BLaER1 treated with 17β-estradiol and CSF1 and Interleukin-3, amounts not matched to agents 10 nM and 100 nM (cell line): ENCODE measurements around the gene GADD45A.

Experiments used
- H3K27ac ChIP-seq, 11 experiments: shearing (Covaris generic); formaldehyde crosslinking; 2 replicates each; pipeline ENCODE4 v1.8.1; 2022
- H3K27me3 ChIP-seq, 11 experiments: shearing (Covaris generic); formaldehyde crosslinking; 2 replicates each; pipeline ENCODE4 v1.8.1; 2022
- H3K36me3 ChIP-seq, 11 experiments: shearing (Covaris generic); formaldehyde crosslinking; 2 replicates each; pipeline ENCODE4 v1.8.1; 2022
- H3K4me1 ChIP-seq, 10 experiments: shearing (Covaris generic); formaldehyde crosslinking; 2 replicates each; pipeline ENCODE4 v1.8.1; 2022
- H3K4me2 ChIP-seq, 11 experiments: shearing (Covaris generic); formaldehyde crosslinking; 2 replicates each; pipeline ENCODE4 v1.8.1; 2022
- H3K4me3 ChIP-seq, 10 experiments: shearing (Covaris generic); formaldehyde crosslinking; 2 replicates each; pipeline ENCODE4 v1.8.1; 2022
- H3K9ac ChIP-seq, 11 experiments: shearing (Covaris generic); formaldehyde crosslinking; 2 replicates each; pipeline ENCODE4 v1.8.1; 2022
- H3K9me3 ChIP-seq, 11 experiments: shearing (Covaris generic); formaldehyde crosslinking; replicated peaks in 1 of 11; 2 replicates each; pipeline ENCODE4 v1.8.1; 2022
- H4K20me1 ChIP-seq, 11 experiments: shearing (Covaris generic); formaldehyde crosslinking; 2 replicates each; pipeline ENCODE4 v1.8.1; 2022
- Cebpa-rat ChIP-seq, 11 experiments: shearing (Covaris generic); IDR thresholded peaks; 2 replicates each; pipeline ENCODE4 v1.8.1; 2022

GADD45A gene

DNA sequence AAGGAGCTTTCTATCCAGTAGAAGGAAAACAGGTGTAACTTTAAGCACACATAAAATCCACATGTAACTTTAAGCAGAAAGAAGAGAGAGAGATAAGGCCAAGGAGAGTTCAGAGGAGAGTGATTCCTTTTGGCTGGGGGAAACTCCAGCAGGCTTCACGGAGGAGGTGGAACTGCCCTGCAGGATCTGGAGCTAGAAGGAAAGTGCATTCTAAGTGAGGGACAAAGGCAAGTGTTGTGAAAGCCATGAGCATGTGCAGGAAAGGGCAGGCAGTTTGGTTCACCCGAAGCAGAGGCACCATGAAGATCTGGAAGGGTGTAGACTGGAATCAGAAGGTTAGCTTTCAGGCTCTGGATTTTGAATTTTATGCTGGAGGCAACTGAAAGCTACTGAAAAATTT lies 46.3 kb downstream of the GADD45A start:
- no peak overlapping the region for H3K4me3 ChIP-seq
- no peak overlapping the region for H3K27ac ChIP-seq
- H3K4me2 ChIP-seq: no peak overlapping the region
- H4K20me1 ChIP-seq: no peaks in the 10 kb centered on the region
- no peaks in the 10 kb centered on the region for H3K36me3 ChIP-seq
- H3K27me3 ChIP-seq: no peaks in the 10 kb centered on the region
- no peak overlapping the region for H3K9ac ChIP-seq
- H3K4me1 ChIP-seq: peaks cover 35 to 55% (median 48%) of the 10 kb centered on the region in 10 experiments
- TF ChIP-seq Cebpa-rat (IDR thresholded peaks at IDR 0.05): no peak
- no peaks in the 10 kb centered on the region for H3K9me3 ChIP-seq

GRCh38 chr1:67732750-67733151 lies 47.8 kb downstream of the GADD45A start:
- H3K4me2 ChIP-seq: peak overlapping the region; percentile 47 to 90 (median 86)
- H3K4me3 ChIP-seq: no peak overlapping the region
- no peaks in the 10 kb centered on the region for H3K27me3 ChIP-seq
- H3K36me3 ChIP-seq: no peaks in the 10 kb centered on the region
- H3K4me1 ChIP-seq: peaks cover 47 to 64% (median 54%) of the 10 kb centered on the region in 10 experiments
- H3K27ac ChIP-seq: peak overlapping the region in 2 of 11 experiments; percentile 11 to 24; a peak in 2 of 22 replicates
- H4K20me1 ChIP-seq: no peaks in the 10 kb centered on the region
- TF ChIP-seq Cebpa-rat (IDR thresholded peaks at IDR 0.05): no peak
- no peaks in the 10 kb centered on the region for H3K9me3 ChIP-seq
- no peak overlapping the region for H3K9ac ChIP-seq

DNA sequence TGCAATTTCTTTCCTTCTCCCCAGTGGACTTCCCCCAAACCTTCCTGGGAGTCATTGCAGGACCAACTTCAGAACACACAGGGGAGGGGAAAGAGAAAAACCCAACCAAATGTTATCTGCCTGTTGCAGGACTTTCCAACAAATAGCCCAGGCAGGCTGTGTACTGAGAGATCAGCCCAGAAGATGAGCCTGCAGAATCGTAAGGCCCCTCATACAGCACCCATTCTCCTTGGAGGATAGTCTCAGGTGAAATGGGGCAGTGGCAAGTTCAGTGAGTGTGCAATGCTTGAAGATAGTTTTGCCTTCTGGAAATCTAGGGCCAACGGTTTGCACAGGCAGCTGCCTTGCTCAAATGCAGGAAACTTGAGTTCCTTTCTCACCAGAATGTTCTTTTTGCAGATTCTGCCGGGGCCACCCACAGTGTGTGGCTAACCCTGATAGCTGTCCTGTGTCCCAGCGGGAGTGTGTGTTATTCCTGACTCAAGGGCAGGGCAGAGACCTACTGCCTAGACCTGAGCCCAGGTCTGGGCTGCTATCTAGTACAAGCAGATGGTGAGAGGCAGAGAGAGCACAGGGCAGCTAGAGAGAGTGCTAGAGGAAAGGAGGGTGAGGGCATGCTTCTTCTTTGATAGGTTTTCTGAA lies 48.8 kb downstream of the GADD45A start:
- Histone ChIP-seq H3K27ac (peak overlapping the region in 4 of 11 experiments; percentile 0 to 35 (median 26); a peak in 3 of 22 replicates), H3K9ac (peak overlapping the region in 1 of 11 experiments; percentile 16; a peak in 1 of 22 replicates), H3K4me2 (peak overlapping the region; percentile 59 to 90 (median 86))

DNA sequence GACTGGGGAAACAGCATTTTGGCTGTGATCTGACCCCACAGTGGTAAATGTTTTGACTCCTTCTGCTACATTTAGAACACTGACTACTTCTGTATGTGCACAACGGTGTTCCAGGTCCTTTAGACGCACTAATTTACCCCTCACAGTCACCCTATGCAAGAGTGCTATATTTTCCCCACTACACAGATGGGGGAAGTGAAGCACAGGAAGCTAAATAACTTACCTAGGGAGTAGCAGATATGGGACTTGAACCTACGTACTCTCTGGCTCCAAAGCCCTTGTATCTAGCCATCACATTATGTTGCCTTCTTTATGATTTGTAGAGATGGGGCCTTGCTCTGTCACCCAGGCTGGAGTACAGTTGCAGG lies 49.3 kb downstream of the GADD45A start:
- peak overlapping the region in 4 of 11 experiments; percentile 0 to 35 (median 26); a peak in 3 of 22 replicates for H3K27ac ChIP-seq
- H3K4me2 ChIP-seq: peak overlapping the region; percentile 59 to 90 (median 86)
- no peak overlapping the region for H3K4me3 ChIP-seq
- H4K20me1 ChIP-seq: no peaks in the 10 kb centered on the region
- peaks cover 47 to 53% (median 51%) of the 10 kb centered on the region in 10 experiments for H3K4me1 ChIP-seq
- no peaks in the 10 kb centered on the region; a peak in 1 of 22 replicates for H3K36me3 ChIP-seq
- 0 out of 22 replicates have a peak overlapping the region, but pooled peaks of 1 of the 11 experiments have one; percentile 16 for H3K9ac ChIP-seq
- H3K27me3 ChIP-seq: no peaks in the 10 kb centered on the region
- no peak for TF ChIP-seq Cebpa-rat (IDR thresholded peaks at IDR 0.05)
- no peaks in the 10 kb centered on the region for H3K9me3 ChIP-seq

More for the DNA sequence above, 48.8 kb downstream of the GADD45A start:
- no peaks in the 10 kb centered on the region for H3K27me3 ChIP-seq
- no peaks in the 10 kb centered on the region for H3K9me3 ChIP-seq
- H3K36me3 ChIP-seq: no peaks in the 10 kb centered on the region; a peak in 1 of 22 replicates
- no peak for TF ChIP-seq Cebpa-rat (IDR thresholded peaks at IDR 0.05)
- H3K4me3 ChIP-seq: no peak overlapping the region
- no peaks in the 10 kb centered on the region for H4K20me1 ChIP-seq
- H3K4me1 ChIP-seq: peaks cover 47 to 56% (median 51%) of the 10 kb centered on the region in 10 experiments

- no peaks in the 10 kb centered on the region; a peak in 1 of 22 replicates for H3K36me3 ChIP-seq
- H3K4me1 ChIP-seq: peaks cover 47 to 53% (median 51%) of the 10 kb centered on the region in 10 experiments
- no peak overlapping the region for H3K9ac ChIP-seq
- no peaks in the 10 kb centered on the region for H3K9me3 ChIP-seq
- H3K4me2 ChIP-seq: peak overlapping the region; percentile 59 to 90 (median 86); a peak in 21 of 22 replicates
- no peaks in the 10 kb centered on the region for H4K20me1 ChIP-seq
- no peak for TF ChIP-seq Cebpa-rat (IDR thresholded peaks at IDR 0.05)
- no peaks in the 10 kb centered on the region for H3K27me3 ChIP-seq
- peak overlapping the region in 6 of 11 experiments; percentile 56 to 79 (median 75); a peak in 6 of 22 replicates for H3K27ac ChIP-seq
- H3K4me3 ChIP-seq: no peak overlapping the region
Observed at GRCh38 chr1:67735206-67735605, 50.2 kb downstream of the GADD45A start.

- Histone ChIP-seq H3K9ac (peak overlapping the region; percentile 6 to 68 (median 59); a peak in 16 of 22 replicates), H3K27me3 (no peaks in the 10 kb centered on the region), H3K4me1 (peaks cover 47 to 55% (median 51%) of the 10 kb centered on the region in 10 experiments), H3K4me3 (peak overlapping the region; percentile 18 to 59 (median 50); a peak in 16 of 20 replicates), H3K9me3 (no peaks in the 10 kb centered on the region), H3K27ac (peak overlapping the region; percentile 49 to 81 (median 73); a peak in 21 of 22 replicates), H3K4me2 (peak overlapping the region; percentile 78 to 96 (median 87)), H3K36me3 (no peaks in the 10 kb centered on the region; a peak in 1 of 22 replicates), H4K20me1 (no peaks in the 10 kb centered on the region)
- no peak for TF ChIP-seq Cebpa-rat (IDR thresholded peaks at IDR 0.05)
Observed at GRCh38 chr1:67735806-67736627, 51.0 kb downstream of the GADD45A start.

DNA sequence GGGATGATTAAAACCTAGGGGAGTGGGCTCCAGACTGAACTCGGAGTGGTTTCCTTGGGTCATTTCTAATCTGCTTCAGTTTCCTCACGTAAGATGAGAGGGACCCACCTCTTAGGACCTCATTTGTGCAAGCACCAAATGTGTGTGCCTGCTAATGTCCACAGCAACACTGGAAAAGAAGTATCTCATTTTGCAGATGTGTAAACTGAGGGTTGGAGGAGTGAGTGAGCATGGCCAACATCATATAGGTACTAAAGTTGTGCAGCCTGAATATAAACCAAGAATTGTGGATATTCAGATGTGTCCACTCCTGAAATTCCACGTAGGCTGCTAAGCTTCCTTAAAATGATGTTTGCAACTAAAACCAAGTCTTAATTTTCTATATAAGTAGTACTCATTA lies 51.7 kb downstream of the GADD45A start:
- peaks cover 51 to 58% (median 53%) of the 10 kb centered on the region in 10 experiments for H3K4me1 ChIP-seq

GRCh38 chr1:67737875-67738274 lies 52.9 kb downstream of the GADD45A start:
- no peak for TF ChIP-seq Cebpa-rat (IDR thresholded peaks at IDR 0.05)
- H3K9me3 ChIP-seq: no peaks in the 10 kb centered on the region
- H3K4me1 ChIP-seq: peaks cover 42 to 53% (median 46%) of the 10 kb centered on the region in 10 experiments
- no peaks in the 10 kb centered on the region; a peak in 1 of 22 replicates for H3K36me3 ChIP-seq
- no peak overlapping the region for H3K4me2 ChIP-seq
- no peak overlapping the region for H3K27ac ChIP-seq
- no peak overlapping the region for H3K4me3 ChIP-seq
- no peak overlapping the region for H3K9ac ChIP-seq
- H4K20me1 ChIP-seq: no peaks in the 10 kb centered on the region
- H3K27me3 ChIP-seq: no peaks in the 10 kb centered on the region

More for the DNA sequence above, 51.7 kb downstream of the GADD45A start:
- no peak for TF ChIP-seq Cebpa-rat (IDR thresholded peaks at IDR 0.05)
- no peaks in the 10 kb centered on the region for H3K27me3 ChIP-seq
- peak overlapping the region in 10 of 11 experiments; percentile 56 to 81 (median 75); a peak in 19 of 22 replicates for H3K27ac ChIP-seq
- H3K4me3 ChIP-seq: peak overlapping the region in 7 of 10 experiments; percentile 33 to 59 (median 50); a peak in 7 of 20 replicates
- H3K9ac ChIP-seq: peak overlapping the region in 9 of 11 experiments; percentile 6 to 68 (median 60); a peak in 12 of 22 replicates
- no peaks in the 10 kb centered on the region for H4K20me1 ChIP-seq
- H3K36me3 ChIP-seq: no peaks in the 10 kb centered on the region; a peak in 1 of 22 replicates
- no peaks in the 10 kb centered on the region for H3K9me3 ChIP-seq
- H3K4me2 ChIP-seq: peak overlapping the region; percentile 78 to 96 (median 87)
